ENCODE results near the gene OR14A2.

DNA sequence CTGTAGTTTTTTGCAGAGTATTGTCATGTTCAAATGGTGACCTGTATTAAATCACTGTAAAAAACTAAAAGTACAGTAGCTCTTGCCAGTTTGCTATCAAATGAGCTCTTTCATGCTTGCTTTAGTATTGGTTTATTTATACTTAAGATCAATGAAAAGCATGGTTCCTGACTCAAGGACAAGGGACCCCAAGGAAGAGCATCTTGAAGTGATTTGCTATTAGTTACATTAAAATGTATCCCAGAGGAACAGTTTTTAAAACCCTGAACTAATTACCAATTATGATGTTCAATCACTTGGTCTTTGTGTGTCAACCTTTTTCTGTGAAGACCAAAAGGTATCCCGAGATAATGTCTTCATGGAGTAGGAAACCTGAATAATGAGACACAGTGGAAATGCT, 68.3 kb downstream of the OR14A2 start, which contains the start of gene OR13G1:
- TF ChIP-seq POLR2A (IDR thresholded peaks at IDR 0.05; ENCODE audit: low read length) (no peak), GATA1 (IDR thresholded peaks at IDR 0.05; ENCODE audit: low read depth, low read length) (no peak)

Measured in erythroblast (primary cell).